H7 (cell line): ENCODE data around the gene NFIL3. TPM values are rescaled to one million over a fixed set of nuclear protein-coding genes. Genes with fewer than 3 reads are reported as not detected.
A peak's percentile ranks its signal among the peaks of the same experiment; 100 is the strongest.
"Not testable (repeated sequence)": the region's sequence is repeated elsewhere in the genome, so short reads cannot be mapped to it uniquely, and the experiment has no call there.

Experiments used
- DNase-seq: peaks from one replicate; pipeline ENCODE4 v3.0.0; 2012
- H3K27me3 ChIP-seq: 2 replicates; pipeline ENCODE4 v1.6.0; 2011; ENCODE audit warnings: mild to moderate bottlenecking, low read length; ENCODE audit not compliant: control insufficient read depth, insufficient read depth
- H3K36me3 ChIP-seq: replicated peaks from 2 replicates; pipeline ENCODE4 v1.5.1; 2011; ENCODE audit warnings: low read length; ENCODE audit not compliant: control insufficient read depth, insufficient read depth
- H3K4me3 ChIP-seq: 2 replicates; pipeline ENCODE4 v1.5.1; 2011; ENCODE audit warnings: low read depth, mild to moderate bottlenecking, control low read depth, low read length, moderate library complexity; ENCODE audit not compliant: insufficient read depth
- total RNA-seq: library from RNA; depleted of rRNA; stranded (reverse); fragments of >200 nt; shearing (Covaris generic); gene quantifications from 2 replicates; pipeline ENCODE4 v1.2.3, GENCODE V29; 2014; rRNA removed

Gene NFIL3
- 5.0 and 7.9 TPM in 2 replicates for total RNA-seq

- H3K36me3 ChIP-seq, result no peaks in the 10 kb centered on the region
- peak within 1 kb of the TSS; percentile 81 for H3K4me3 ChIP-seq
- DNase-seq, result peak; percentile 96
- peaks cover 35% of the 10 kb centered on the region for H3K27me3 ChIP-seq
These were observed at the start of gene NFIL3 for GRCh38 chr9:91423785-91424402. Gene NFIL3, minus strand, starts transcription at chr9:91423832. Its CDS starts 13,098 bp downstream, at chr9:91410734.

- not testable (repeated sequence) for H3K4me3 ChIP-seq, H3K27me3 ChIP-seq, DNase-seq, H3K36me3 ChIP-seq
These were observed 47.9 kb upstream of the NFIL3 start for GRCh38 chr9:91471524-91471923.

GRCh38 chr9:91465420-91465819 lies 41.8 kb upstream of the NFIL3 start:
- Histone ChIP-seq H3K4me3 (no peak overlapping the region), H3K36me3 (no peaks in the 10 kb centered on the region), H3K27me3 (no peaks in the 10 kb centered on the region)
- no peak for DNase-seq

GRCh38 chr9:91458906-91459305 lies 35.3 kb upstream of the NFIL3 start:
- Histone ChIP-seq H3K4me3 (no peak overlapping the region), H3K36me3 (no peaks in the 10 kb centered on the region), H3K27me3 (no peaks in the 10 kb centered on the region)
- DNase-seq, result no peak

- no peaks in the 10 kb centered on the region for H3K27me3 ChIP-seq
- DNase-seq, result no peak
- no peak overlapping the region for H3K4me3 ChIP-seq
- H3K36me3 ChIP-seq, result no peaks in the 10 kb centered on the region
These were observed 29.2 kb upstream of the NFIL3 start for GRCh38 chr9:91452844-91453243.

GRCh38 chr9:91451431-91452270 lies 28.0 kb upstream of the NFIL3 start:
- Histone ChIP-seq H3K36me3 (no peaks in the 10 kb centered on the region), H3K27me3 (no peaks in the 10 kb centered on the region), H3K4me3 (no peak overlapping the region)
- DNase-seq, result no peak

GRCh38 chr9:91445135-91445534 lies 21.5 kb upstream of the NFIL3 start:
- Histone ChIP-seq H3K4me3 (no peak overlapping the region), H3K36me3 (no peaks in the 10 kb centered on the region), H3K27me3 (no peaks in the 10 kb centered on the region)
- no peak for DNase-seq

- Histone ChIP-seq H3K36me3 (no peaks in the 10 kb centered on the region), H3K4me3 (no peak overlapping the region), H3K27me3 (no peaks in the 10 kb centered on the region)
- no peak for DNase-seq
These were observed 20.4 kb upstream of the NFIL3 start for GRCh38 chr9:91443994-91444392.

GRCh38 chr9:91443321-91443993 lies 19.8 kb upstream of the NFIL3 start:
- no peaks in the 10 kb centered on the region for H3K27me3 ChIP-seq
- peak; percentile 30 for DNase-seq

GRCh38 chr9:91436841-91437240 lies 13.2 kb upstream of the NFIL3 start:
- Histone ChIP-seq H3K27me3 (no peaks in the 10 kb centered on the region), H3K4me3 (no peak overlapping the region), H3K36me3 (no peaks in the 10 kb centered on the region)
- no peak for DNase-seq

More at GRCh38 chr9:91443321-91443993, 19.8 kb upstream of the NFIL3 start:
- H3K4me3 ChIP-seq, result no peak overlapping the region
- H3K36me3 ChIP-seq, result no peaks in the 10 kb centered on the region

GRCh38 chr9:91433180-91433579 lies 9.5 kb upstream of the NFIL3 start:
- Histone ChIP-seq H3K27me3 (no peaks in the 10 kb centered on the region), H3K36me3 (no peaks in the 10 kb centered on the region), H3K4me3 (no peak overlapping the region)
- no peak for DNase-seq

GRCh38 chr9:91431485-91431884 lies 7.9 kb upstream of the NFIL3 start:
- no peak for DNase-seq
- Histone ChIP-seq H3K4me3 (no peak overlapping the region), H3K27me3 (no peaks in the 10 kb centered on the region), H3K36me3 (no peaks in the 10 kb centered on the region)

- H3K27me3 ChIP-seq, result peaks cover 13% of the 10 kb centered on the region
- DNase-seq, result no peak
- no peak overlapping the region for H3K4me3 ChIP-seq
- no peaks in the 10 kb centered on the region for H3K36me3 ChIP-seq
These were observed 5.9 kb upstream of the NFIL3 start for GRCh38 chr9:91429501-91429900.

GRCh38 chr9:91428927-91429351 lies 5.3 kb upstream of the NFIL3 start:
- DNase-seq, result no peak
- Histone ChIP-seq H3K4me3 (no peak overlapping the region), H3K36me3 (no peaks in the 10 kb centered on the region), H3K27me3 (peaks cover 19% of the 10 kb centered on the region)

GRCh38 chr9:91428436-91428835 lies 4.8 kb upstream of the NFIL3 start:
- DNase-seq, result no peak
- H3K4me3 ChIP-seq, result no peak overlapping the region
- no peaks in the 10 kb centered on the region for H3K36me3 ChIP-seq
- H3K27me3 ChIP-seq, result peaks cover 19% of the 10 kb centered on the region
